NCI-H146 treated with DMSO at 0.1 percent for 48 hours (cell line): Measurements from ENCODE around the gene OPN3.

Experiments
- DNase-seq: peaks from one replicate; lab custom pipeline; 2025; ENCODE audit not compliant: unreplicated experiment; lab: John Stamatoyannopoulos, UW

Gene OPN3

DNA sequence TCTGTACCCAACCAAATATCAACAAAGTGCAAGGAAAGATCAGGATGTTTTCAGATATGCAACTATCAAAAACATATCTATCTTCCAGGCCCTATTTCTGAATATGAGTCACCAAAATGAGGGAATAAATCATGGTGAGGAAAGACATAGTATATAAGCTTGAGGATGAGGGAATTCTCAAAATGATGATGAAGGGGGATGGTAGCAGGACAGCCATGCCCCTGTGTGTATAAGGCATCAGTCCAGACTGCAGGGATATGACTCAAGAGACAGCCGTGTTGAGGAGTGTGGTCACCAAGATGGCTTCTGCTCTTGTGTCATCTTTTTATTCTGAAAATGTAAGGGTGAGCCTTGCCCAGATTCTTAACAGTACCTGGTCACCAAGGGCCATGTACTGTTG, 7.5 kb upstream of the OPN3 start:
- DNase-seq, result no peak

DNA sequence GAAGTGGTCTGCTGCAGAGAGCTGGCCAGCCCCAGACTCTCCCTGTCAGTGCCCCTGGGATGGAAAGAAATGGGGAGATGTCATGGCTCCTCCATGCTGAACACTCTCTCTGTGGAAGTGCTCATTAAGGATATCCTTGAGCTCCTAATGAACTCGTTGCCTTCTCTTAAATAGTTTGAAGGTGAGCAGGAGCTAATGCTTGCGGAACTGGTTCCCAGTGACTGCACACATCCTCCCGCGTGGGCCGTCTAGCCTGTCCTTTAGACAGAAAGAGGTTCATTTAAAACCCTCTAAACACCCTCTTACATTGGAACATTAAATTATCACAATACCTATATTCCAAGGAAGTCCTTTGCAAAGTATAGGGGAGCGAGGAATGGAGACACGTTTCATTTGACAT, 6.0 kb upstream of the OPN3 start:
- no peak for DNase-seq

DNA sequence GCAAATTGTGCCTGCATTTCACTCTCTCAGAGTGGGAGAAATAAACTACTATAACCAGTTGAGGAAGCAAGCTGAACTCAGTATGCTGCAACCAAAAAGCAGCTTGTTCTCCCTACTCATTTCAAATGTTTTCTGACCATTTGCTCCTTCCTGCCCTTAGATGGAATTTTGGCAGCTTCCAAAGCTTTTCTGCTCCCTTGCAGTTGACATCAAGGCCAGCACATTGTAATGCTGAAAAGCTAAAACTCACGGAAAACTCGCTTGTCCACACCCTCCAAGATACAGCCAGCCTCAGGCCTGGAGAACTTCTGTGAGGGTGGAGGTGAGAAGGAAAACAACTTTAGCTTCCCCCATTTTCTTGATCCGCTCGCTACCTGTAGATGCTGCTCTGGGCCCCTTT, 5.0 kb upstream of the OPN3 start:
- DNase-seq, result no peak

DNA sequence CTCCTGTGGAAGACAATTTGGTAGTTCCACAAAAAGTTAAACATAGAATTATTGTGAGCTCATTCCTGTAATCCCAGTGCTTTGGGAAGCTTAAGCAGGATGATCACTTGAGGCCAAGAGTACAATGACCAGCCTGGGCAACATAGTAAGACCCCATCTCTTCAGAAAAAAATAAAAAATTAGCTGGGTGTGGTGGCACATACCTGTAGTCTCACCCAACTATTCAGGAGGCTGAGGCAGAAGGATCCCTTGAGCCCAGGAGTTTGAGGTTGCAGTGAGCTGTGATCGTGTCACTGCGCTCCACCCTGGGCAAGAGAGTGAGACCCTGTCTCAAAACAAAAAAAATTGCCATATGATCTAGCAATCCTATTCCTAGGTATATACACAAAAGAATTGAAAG, 4.1 kb upstream of the OPN3 start:
- no peak for DNase-seq

DNA sequence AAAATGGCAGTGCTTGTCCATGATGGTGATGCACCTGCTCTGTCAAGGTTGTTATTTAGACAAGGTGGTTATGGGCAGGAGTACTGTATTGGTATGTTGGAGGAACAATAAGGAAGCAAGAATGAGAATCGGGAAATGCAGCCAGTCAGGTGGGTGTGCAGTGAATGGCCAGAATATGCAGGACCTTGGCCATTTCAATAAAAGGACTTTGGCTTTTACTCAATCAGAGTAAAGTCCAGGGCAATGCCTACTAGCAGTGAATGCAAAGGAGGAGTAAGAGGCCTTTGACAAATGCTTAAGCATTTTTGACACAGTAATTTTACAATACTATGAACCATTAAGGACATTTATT, 2.4 kb upstream of the OPN3 start:
- DNase-seq, result no peak

DNA sequence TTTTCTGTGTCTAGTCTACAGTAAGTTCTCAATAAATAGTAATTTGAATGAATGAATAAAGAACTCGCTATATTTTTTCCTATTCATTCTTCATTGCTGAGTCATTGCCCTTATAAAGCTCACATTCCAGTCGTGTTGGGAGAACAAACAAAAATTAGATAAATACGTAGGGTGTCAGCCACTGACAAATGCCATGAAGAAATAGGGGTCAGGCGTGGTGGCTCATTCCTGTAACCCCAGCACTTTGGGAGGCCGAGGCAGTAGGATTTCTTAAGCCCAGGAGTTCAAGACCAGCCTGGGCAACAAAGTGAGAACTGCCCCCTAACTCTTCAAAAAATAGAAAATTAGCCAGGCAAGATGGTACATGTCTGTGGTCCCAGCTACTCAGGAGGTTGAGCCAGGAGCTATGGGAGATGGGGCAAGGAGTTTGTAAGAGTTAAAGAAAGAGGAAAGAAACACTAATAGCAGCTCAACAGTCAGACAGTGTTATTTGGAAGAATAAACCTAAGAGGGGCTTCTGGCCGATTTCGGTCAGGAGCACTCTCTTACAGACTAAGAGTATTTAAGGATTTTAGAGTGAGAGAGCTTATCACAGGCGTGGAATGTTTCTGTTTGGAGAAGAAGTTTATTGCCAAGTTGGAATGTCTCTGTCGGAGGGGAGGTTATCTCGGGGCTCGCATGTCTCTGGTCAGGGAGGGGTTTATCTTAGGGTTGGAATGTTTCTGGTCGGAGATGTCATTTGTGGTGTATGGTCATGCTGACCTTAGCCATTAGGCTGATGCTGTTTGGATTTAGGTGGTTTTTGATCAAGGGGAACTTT, 1.8 kb upstream of the OPN3 start:
- DNase-seq, result no peak

DNA sequence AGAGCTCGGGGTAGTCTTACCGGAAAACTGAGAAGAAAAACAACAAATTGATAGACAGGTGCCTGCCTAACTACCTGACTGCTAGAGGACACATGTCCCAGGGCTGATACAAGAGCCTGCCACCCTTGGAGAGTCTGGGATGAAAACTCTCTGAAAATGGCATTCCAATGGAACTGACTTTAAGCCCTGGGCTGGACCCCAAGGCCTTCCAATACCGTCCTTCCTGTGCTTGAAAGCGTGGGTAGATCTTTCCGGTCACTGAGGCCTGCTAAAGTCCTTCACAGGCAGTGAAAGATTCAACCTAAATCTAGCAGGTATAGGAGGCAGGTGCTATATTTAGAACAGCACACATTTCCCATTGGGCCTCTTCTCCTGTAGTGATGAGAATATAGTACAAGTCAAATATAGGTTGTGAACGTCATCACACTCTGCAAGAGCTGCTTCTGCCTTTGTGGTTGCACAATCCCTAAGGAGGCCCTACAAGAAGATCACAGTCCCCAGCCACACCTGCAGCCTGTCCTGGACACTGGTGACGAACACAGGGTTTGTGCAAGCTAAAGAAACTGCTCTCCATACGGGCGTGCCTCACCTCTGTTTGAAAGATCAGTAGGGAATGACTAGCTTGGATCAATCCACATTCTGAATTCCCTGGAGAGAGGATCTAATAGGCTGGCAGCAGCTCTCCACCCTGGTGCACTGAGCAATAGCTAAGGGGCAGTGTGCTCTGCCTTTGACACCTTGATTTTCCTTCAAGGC, 876 bp upstream of the OPN3 start:
- no peak for DNase-seq

DNA sequence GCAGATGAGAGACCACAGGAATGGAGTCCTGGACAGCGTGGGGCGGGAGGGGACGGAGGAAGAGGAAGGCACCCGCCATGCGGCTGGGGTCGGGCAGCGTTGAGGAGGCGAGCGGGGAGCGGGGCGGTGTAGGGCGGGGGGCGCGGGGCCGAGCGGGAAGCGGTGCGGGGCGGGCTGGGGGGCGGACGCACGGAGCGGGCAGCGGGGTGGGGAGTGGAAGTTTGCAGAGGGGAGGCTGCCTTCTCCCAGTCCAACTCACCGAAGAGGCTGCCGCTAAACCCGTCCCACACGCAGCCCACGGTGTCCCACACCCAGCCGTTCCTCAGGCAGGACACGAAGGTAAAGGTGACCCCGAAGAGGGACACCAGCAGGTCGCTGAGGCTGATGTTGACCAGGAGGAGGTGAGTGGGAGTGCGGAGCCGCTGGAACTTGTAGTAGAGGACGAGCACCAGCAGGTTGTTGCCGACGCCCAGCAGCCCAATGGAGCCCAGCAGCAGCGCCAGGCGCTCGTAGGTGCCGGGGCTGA, 483 bp downstream of the OPN3 start:
- peak; percentile 55 for DNase-seq

DNA sequence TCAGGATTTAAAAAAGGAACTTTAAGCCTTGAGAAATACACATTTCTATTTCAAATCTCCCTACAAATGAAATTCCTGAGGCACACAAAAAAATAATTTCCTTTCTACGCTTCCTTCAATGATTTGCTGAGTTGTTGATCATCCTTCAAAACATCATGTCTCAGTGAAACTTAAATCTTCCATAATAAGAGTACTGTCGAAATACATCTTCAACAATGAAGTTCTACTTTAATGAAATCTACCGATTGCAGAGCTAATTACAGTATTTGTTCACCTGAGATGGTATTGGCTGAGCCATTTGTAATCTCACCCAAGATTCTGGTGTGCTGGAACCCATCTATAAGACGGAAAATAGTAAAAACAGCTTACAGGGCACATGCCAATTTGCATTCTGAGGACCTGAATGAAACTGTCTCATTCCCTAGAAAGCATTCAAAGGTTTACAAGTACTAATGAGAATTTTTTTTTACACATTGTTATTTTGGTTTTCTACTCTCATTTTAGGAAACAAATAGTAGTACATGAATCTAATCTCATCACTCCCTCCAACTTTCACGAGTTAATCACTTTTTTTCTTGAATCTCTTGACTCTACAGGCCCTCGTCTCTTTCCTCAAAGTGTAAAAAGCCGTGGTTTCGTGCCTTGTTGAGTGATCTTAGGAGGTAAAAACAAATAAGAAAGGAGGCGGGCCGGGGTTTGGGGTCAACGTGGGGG, 1.1 kb downstream of the OPN3 start:
- DNase-seq, result no peak

DNA sequence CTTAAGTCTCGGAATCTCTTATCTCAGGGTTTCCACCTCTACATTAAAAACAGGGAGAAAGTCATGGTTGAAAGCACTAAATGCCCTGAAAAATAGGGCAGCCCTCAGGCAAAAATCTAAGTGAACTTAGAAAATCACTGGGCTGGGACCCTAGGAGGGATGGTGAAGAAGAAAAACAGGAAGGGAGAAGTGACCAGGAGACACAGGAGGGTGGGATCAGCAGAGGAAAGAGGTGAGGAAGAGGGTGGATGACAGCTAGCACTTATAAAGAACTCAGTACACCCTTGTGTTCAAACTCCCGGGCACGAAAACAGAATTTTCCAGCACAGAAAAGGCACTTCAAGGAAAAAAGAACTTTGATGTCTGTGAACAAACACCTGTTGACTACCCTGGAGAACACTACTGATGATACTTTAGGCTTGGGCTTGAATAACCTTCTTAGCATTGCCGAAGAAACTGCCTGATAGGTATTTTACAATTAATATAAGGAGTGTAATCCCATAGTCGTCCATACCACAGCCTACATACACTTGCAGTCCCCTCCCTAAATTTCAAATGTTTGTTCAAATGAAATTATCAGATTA, 2.0 kb downstream of the OPN3 start:
- no peak for DNase-seq

DNA sequence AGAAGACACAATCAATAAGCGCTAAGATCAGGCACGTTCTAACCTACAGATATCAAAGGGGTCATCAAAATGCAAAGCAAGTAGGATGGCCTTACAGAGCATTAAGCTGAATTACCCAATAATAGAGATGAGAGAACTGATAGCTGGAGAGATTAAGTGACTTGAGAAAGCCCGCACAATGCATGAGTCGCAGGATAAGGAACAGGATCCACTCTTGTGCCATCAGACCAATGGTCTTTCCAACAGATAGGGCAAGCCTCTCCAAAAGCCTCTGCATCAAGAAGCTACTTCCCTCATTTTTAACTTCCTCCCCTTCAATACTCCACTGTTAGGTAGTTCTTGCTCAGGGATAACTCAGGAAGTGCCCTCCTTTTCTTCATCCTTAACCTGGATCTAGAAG, 2.6 kb downstream of the OPN3 start:
- no peak for DNase-seq

DNA sequence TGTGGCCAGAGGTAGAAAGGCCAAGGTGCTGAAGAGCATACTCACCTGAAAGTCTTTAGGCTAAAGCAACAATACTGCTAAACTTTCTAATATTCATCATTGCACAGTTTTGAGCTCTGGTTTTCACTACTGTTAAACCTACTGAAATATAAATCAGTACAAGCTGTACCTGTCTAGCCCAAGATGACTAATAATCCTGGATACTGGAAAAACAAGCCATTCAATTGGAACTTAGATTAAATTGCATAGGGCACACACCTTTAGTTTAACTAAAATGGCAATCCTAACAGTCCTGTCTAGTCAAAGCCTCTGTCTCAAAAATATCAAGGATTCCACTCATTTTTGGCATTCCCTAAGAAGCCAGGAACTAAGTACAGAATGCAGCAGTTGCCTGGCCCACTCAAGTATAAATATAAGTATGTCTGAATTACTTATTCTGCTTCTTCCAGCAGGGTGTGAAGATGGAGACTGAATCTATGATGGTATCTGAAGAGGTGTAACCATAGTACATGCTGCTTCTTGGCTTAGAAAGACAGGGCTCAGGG, 3.1 kb downstream of the OPN3 start:
- DNase-seq, result no peak

DNA sequence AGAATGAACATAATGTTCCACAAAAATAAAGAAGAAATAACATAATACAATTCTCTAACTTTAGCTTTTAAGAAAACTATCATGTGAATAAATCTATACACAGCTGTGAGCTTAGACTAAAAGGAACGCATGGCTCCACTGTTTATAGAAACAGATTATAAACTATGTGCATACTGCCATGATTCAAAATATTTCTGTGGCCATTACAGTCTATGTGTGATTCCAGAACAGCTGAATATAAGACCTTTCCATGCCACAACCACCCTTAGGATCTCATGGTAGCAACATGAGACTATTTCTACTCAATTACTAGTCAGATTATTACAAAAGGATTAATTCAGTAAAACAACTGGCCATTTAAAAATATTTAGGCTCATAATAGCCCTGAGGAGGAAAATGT, 3.9 kb downstream of the OPN3 start:
- DNase-seq, result no peak

DNA sequence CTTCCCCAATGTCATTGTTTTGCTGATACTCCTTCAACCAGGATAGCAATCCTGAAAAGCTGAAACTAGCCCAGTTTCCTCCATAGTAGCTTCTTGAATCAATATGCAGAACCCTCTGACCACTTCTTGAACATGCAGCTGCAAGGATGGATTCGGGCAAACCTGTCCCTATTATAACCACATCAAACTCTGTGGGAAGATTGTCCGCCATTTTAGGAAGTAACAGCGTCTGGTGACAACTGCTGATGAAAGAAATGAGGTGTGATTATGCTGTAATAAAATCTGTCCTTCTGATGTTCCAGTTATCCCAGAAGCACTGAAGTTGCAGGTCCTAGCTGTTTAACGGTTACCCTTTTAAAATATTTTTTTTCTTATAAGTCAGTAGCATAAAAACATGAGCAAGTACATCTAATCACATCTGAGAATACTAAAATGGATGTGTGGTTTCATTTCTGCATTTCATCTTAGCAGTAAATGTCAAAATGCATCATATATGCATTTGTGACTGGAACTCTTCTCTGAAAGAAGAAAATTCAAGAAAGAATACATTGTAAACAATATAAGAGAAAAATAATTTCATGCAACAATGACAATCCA, 4.5 kb downstream of the OPN3 start:
- no peak for DNase-seq

DNA sequence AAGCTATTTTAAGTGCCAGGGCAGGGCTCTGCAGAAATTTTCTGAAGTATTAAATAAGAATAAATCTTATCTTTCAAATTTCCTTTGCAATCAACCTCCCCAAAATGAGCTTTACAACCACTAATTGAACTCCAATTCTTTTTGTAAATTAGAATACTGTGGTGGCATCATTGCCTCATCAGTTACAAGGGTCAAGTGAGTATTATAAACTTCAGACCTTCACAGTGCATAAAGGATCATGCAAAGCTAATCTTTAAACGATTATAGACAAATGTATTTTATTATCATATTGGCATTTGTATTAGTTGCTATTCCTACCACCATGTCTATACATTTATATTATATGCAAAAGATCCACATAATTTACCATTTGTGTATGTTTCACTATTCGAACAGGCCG, 7.2 kb downstream of the OPN3 start:
- DNase-seq, result no peak

DNA sequence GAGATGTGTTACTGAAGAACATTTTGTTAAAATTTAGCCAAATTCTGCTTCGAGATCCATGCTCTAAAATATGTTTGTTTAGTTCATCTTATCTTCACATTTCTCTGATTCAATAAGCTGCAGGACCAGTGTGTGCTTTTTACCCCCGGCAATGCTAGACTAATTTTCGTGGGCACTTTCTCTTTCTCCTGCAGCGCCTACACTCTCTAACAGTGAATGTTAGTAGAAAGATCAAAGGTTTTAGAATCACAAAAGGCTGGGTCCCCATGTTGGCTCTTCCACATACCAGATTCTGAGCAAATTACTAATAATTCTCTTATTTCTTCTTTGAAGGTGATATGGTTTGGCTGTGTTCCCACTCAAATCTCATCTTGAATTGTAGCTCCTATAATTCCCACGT, 8.5 kb downstream of the OPN3 start:
- DNase-seq, result no peak

DNA sequence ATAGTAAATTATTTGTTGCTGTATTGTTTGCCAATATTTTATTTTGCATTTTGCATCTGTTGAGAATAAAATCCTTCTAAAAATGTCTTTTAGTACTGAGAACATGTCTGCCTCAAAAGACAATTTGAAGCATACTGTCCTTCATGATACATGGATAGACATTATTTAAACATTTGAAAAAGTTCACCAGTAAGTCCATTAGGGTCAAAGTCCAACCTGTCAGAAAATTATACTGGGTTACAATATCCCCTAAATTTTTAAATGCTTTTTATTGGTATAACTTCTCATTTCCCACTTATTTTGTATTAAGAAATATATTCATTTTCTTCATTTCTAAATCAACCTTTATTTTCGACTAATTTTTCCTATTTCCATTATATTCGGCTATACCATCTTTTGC, 9.3 kb downstream of the OPN3 start:
- no peak for DNase-seq

DNA sequence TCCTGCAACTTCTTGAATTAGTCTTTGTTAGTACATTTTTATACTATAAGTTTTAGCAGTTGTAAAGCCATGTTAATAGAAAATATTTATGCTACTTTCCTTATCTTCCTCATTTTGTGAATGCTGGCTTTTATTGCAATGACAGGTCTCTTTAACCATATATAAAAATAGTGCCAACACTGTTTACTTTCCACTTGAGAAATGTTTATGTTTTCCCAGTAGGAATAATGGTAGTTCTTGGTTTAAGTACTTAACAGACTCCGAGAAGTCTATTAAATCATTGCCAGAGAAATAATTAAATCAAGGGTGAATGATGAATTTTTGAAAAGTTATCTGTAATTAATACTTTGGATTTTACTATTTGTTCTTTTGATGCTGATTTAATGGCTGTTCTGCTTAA, 9.7 kb downstream of the OPN3 start:
- DNase-seq, result no peak

DNA sequence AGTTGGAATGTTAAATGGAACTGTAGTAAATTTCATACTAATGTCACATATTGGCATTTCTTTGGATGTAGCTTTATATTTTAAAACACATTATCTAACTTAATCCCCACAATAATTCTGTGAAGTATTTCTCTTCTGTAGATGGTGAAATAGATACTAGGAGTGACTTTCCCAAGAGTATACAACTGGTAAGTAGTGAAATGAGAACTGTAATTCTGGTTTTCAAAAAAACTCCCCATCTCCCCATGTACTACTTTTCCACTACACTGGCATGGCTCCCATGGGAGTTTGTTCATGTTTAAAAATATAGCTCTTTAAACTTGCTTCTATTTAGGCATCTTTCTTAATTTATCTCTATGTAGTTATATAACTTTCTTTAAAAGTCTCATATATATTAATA, 10.2 kb downstream of the OPN3 start:
- no peak for DNase-seq

DNA sequence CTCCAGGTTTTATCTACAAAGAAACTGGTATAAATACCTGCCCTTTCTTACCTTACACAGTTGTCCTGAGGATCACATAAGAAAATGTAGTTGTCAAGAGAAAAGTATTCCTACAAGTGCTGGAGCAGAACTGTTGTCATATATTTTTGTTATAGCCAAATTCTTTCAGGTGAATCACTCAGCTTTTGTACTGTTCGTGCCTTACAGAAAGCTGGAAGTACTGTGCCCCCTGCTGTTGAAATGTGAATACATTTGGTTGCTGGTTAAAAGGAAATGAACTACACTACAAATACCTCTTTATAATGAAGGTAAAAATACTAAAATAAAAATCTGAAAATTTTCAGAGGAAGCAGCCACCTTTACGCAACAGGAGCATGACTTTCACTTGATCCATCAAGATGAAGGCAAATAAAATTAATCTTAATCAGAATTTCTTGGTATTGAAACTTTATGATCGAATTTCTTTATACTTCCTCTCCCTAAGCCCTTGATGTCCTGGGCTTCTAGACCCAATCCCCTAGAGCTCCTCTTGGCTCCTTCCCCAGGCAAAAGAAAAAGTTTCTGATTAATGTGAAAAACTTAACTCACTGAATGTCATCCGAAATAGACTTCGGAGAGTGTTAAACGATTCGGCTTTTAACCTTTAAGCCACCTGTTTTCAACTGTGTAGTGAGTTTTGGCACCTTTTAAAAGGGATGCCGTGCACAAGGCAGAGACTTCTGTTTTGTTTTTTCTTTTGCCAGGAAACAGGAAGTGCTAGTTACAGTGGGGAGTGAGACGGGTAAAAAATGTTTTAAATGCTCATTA, 12.5 kb downstream of the OPN3 start:
- DNase-seq, result peak; percentile 24
